Lower lobe of right lung (tissue), 2 donors: Measurements from ENCODE around the gene SLFNL1. TPM values are rescaled to one million over a fixed set of nuclear protein-coding genes. Genes with fewer than 3 reads are reported as not detected.

ENCODE experiments used
- ATAC-seq, 2 donors: fragments of 200-7000 bp; cut with Tn5 transposase; one replicate each; pipeline ENCODE4 v1.9.1; 2020 to 2022; ENCODE audit warnings: mild to moderate bottlenecking in 2 of 2, moderate library complexity in 2 of 2
- DNase-seq: peaks from one replicate; pipeline ENCODE4 v3.0.0-alpha.2; 2020
- H3K27ac ChIP-seq: fragments of 200-600 bp; one replicate; pipeline ENCODE4 v1.8.0; 2022
- H3K27me3 ChIP-seq: fragments of 200-600 bp; one replicate; pipeline ENCODE4 v1.8.0; 2022; ENCODE audit warnings: low read depth
- H3K36me3 ChIP-seq: fragments of 200-600 bp; one replicate; pipeline ENCODE4 v1.8.0; 2022; ENCODE audit warnings: mild to moderate bottlenecking
- H3K4me1 ChIP-seq: fragments of 200-600 bp; one replicate; pipeline ENCODE4 v1.8.0; 2022
- H3K4me3 ChIP-seq: fragments of 200-600 bp; one replicate; pipeline ENCODE4 v1.8.0; 2022; ENCODE audit warnings: mild to moderate bottlenecking
- H3K9me3 ChIP-seq: fragments of 200-600 bp; one replicate; pipeline ENCODE4 v1.8.0; 2022
- intact Hi-C: fragments of 100-400 bp; cut with DNase I; formaldehyde crosslinking; loops from one replicate; pipeline ENCODE4 v1.11.0; 2022
- total RNA-seq: library from RNA; stranded (reverse); fragmentation: NEBNext Ultra II Directional; extraction: Animal tissue kit (Norgen Biotek cat#: 25700); gene quantifications from one replicate; pipeline ENCODE4 v1.2.1, GENCODE V29; 2021
- TF ChIP-seq, protein P1 (sequence below): fragments of 200-600 bp; IDR thresholded peaks from one replicate; pipeline ENCODE4 v1.8.0; 2022; ENCODE audit warnings: antibody characterized with exemption, mild to moderate bottlenecking
- donor health status: DM: no; HTN: yes; CAD: no; lungs with severe emphysema.

The SLFNL1 gene
- total RNA-seq, 1 donor from 2014 or later, result 4.8 TPM

- TF ChIP-seq, protein P1, sequence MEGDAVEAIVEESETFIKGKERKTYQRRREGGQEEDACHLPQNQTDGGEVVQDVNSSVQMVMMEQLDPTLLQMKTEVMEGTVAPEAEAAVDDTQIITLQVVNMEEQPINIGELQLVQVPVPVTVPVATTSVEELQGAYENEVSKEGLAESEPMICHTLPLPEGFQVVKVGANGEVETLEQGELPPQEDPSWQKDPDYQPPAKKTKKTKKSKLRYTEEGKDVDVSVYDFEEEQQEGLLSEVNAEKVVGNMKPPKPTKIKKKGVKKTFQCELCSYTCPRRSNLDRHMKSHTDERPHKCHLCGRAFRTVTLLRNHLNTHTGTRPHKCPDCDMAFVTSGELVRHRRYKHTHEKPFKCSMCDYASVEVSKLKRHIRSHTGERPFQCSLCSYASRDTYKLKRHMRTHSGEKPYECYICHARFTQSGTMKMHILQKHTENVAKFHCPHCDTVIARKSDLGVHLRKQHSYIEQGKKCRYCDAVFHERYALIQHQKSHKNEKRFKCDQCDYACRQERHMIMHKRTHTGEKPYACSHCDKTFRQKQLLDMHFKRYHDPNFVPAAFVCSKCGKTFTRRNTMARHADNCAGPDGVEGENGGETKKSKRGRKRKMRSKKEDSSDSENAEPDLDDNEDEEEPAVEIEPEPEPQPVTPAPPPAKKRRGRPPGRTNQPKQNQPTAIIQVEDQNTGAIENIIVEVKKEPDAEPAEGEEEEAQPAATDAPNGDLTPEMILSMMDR, result no peak
- peaks cover 66% of the 10 kb centered on the region for H3K36me3 ChIP-seq
- no peak for ATAC-seq
- DNase-seq, result no peak
- no peaks in the 10 kb centered on the region for H3K4me1 ChIP-seq
- intact Hi-C loops, result no loop called here
- H3K9me3 ChIP-seq, result no peaks in the 10 kb centered on the region
- no peak overlapping the region for H3K4me3 ChIP-seq
- no peak overlapping the region for H3K27ac ChIP-seq
- no peaks in the 10 kb centered on the region for H3K27me3 ChIP-seq
These were observed 15.8 kb upstream of the SLFNL1 start for GRCh38 chr1:41037116-41037903.

- intact Hi-C loops, result no loop called here
- Histone ChIP-seq H3K9me3 (no peaks in the 10 kb centered on the region), H3K27ac (no peak overlapping the region), H3K4me1 (no peaks in the 10 kb centered on the region), H3K4me3 (no peak overlapping the region), H3K36me3 (peaks cover 78% of the 10 kb centered on the region), H3K27me3 (no peaks in the 10 kb centered on the region)
- no peak for DNase-seq
- TF ChIP-seq, protein P1, result no peak
- ATAC-seq, result no peak
These were observed 11.7 kb upstream of the SLFNL1 start for GRCh38 chr1:41033272-41033671.

DNA sequence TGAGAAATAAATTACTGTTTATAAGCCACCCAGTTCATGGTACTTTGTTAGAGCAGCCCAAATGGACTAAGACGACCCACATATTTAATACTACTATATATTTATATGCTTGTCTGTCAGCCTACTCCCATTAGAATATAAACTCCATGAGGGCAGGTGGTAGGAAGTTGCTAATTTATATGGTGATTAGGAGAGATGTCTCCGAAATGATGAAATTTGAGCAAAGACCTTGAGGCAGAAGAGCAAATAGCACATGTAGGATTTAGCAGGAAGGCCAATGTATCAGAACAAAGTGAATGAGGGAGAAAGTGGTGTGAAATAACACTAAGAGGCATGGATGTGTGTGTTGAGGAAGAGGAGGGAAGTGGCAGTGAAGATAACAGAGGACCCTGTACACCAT, 10.6 kb upstream of the SLFNL1 start:
- ATAC-seq (no peak), DNase-seq (no peak)
- no peak overlapping the region for H3K4me3 ChIP-seq
- intact Hi-C loops, result no loop called here
- H3K36me3 ChIP-seq, result peaks cover 78% of the 10 kb centered on the region
- H3K9me3 ChIP-seq, result no peaks in the 10 kb centered on the region
- no peaks in the 10 kb centered on the region for H3K4me1 ChIP-seq
- H3K27ac ChIP-seq, result no peak overlapping the region
- TF ChIP-seq, protein P1, result no peak
- H3K27me3 ChIP-seq, result no peaks in the 10 kb centered on the region

DNA sequence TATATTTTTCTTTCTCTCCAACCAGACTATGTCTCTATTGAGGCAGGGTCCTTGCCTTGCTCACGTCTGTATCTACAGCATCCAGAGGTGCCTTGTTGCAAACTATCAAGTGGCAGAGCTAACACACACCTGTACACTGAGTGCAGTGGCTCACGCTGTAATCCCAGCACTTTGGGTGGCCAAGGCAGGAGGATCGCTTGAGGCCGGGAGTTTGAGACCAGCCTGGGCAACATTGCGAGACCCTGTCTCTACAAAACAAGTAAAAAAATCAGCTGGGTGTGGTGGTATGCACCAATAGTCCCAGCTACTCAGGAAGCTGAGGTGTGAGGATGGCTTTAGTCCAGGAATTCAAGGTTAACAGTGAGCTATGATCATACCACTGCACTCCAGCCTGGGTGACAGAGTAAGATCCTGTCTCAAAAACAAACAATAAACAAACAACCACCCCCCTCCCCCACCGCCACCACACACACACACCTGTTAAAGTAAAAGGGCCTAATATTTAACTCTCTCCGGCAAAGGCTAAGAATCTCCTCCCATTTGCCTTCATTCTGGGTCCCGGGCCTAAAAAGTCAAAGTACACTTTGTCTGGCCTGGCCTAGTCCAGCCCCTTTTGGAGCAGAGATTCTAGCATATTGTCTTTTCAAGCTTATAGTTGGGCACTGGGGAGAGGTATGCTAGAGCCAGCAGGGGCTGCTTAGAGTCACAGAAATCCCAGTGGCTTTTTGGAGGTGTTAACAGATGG, 9.5 kb upstream of the SLFNL1 start:
- H3K36me3 ChIP-seq, result peaks cover 71% of the 10 kb centered on the region
- ATAC-seq, result no peak
- no peak for DNase-seq

GRCh38 chr1:41028034-41028642, 6.6 kb upstream of the SLFNL1 start:
- DNase-seq, result no peak
- intact Hi-C loops, result no loop called here
- Histone ChIP-seq H3K27ac (no peak overlapping the region), H3K4me1 (no peaks in the 10 kb centered on the region), H3K4me3 (no peak overlapping the region), H3K9me3 (no peaks in the 10 kb centered on the region), H3K27me3 (no peaks in the 10 kb centered on the region), H3K36me3 (peaks cover 58% of the 10 kb centered on the region)
- TF ChIP-seq, protein P1, result no peak
- no peak for ATAC-seq

More for the DNA sequence above, 9.5 kb upstream of the SLFNL1 start:
- intact Hi-C loops, result no loop called here
- no peak overlapping the region for H3K27ac ChIP-seq
- H3K9me3 ChIP-seq, result no peaks in the 10 kb centered on the region
- no peaks in the 10 kb centered on the region for H3K4me1 ChIP-seq
- H3K4me3 ChIP-seq, result no peak overlapping the region
- no peaks in the 10 kb centered on the region for H3K27me3 ChIP-seq
- TF ChIP-seq, protein P1, result no peak
